ENCODE results near the gene DOCK10. TPM values are rescaled to one million over a fixed set of nuclear protein-coding genes. Genes with fewer than 3 reads are reported as not detected.

Gene DOCK10
- total and polyA plus RNA-seq, 2 donors (not counting 3 experiments of a cell fraction or from before 2014, with no cell fraction given): 5.8 to 23.0 TPM

GRCh38 chr2:224751996-224752698 is 290.1 kb downstream of the DOCK10 start:
- Histone ChIP-seq H3K4me3 (replicated peaks in 1 of 3; ENCODE audit: insufficient read depth in 1 of 3, low read depth in 1 of 3, low read length in 3 of 3) (no peak overlapping the region), H4K20me1 (replicated peaks; ENCODE audit: control insufficient read depth, extremely low read depth, insufficient read depth, low read length) (no peaks in the 10 kb centered on the region), H3K27ac (ENCODE audit: insufficient read depth, low read depth, low read length) (no peak overlapping the region), H3K36me3 (ENCODE audit: control insufficient read depth in 2 of 2, extremely low read depth in 1 of 2, insufficient read depth in 2 of 2, low read length in 2 of 2) (no peaks in the 10 kb centered on the region), H3K9ac (replicated peaks; ENCODE audit: extremely low read depth, insufficient read depth, low read length) (no peak overlapping the region), H3K4me1 (ENCODE audit: control insufficient read depth, extremely low read depth, insufficient read depth, low read length) (no peaks in the 10 kb centered on the region), H3K79me2 (ENCODE audit: control insufficient read depth, insufficient read depth, low read length) (no peaks in the 10 kb centered on the region), H3K27me3 (ENCODE audit: control insufficient read depth in 2 of 2, insufficient read depth in 2 of 2, low read length in 2 of 2) (no peaks in the 10 kb centered on the region), H2AFZ (ENCODE audit: low read depth, low read length) (no peak overlapping the region), H3K9me3 (replicated peaks; ENCODE audit: control insufficient read depth, insufficient read depth, low read length) (no peaks in the 10 kb centered on the region), H3K9me1 (replicated peaks; ENCODE audit: control insufficient read depth, extremely low read depth, insufficient read depth, low read length) (no peaks in the 10 kb centered on the region), H3K4me2 (ENCODE audit: insufficient read depth, low read length) (no peak overlapping the region)
- dilution Hi-C loops (cut with MboI; ENCODE audit: extremely low pct_ligation_motif_present, low sequenced_read_pairs): no loop called here
- ChIA-PET POLR2A (no interaction called here), CTCF (no interaction called here)
- DNase-seq (ENCODE audit: low read depth, low spot score) (no peak), FAIRE-seq (no peak)
- TF ChIP-seq POLR2AphosphoS5 (IDR thresholded peaks at IDR 0.05; ENCODE audit: insufficient read depth, low read depth, low read length) (no peak), JUN (IDR thresholded peaks at IDR 0.05; ENCODE audit: borderline replicate concordance, insufficient read depth, insufficient read length, low read depth) (no peak), MAX (IDR thresholded peaks at IDR 0.05; ENCODE audit: insufficient read depth, insufficient read length) (no peak), POLR2A (IDR thresholded peaks at IDR 0.05; ENCODE audit: low read depth, low read length) (no peak), MYC (IDR thresholded peaks at IDR 0.05; ENCODE audit: low read depth, low read length) (no peak)
- intact Hi-C loops (cut with micrococcal nuclease): no loop called here
- BruUV-seq (replicated peaks): no TSS peak

- intact Hi-C loops (cut with micrococcal nuclease) (loop anchor here (1.0 kb wide), 1 partner anchor 253 kb away; no protein-coding TSS in a partner anchor), dilution Hi-C loops (cut with MboI; ENCODE audit: extremely low pct_ligation_motif_present, low sequenced_read_pairs) (no loop called here)
- H3K9me1 ChIP-seq (replicated peaks; ENCODE audit: control insufficient read depth, extremely low read depth, insufficient read depth, low read length): no peaks in the 10 kb centered on the region
- no peak overlapping the region for H3K4me2 ChIP-seq (ENCODE audit: insufficient read depth, low read length)
- no peak overlapping the region for H3K27ac ChIP-seq (ENCODE audit: insufficient read depth, low read depth, low read length)
- DNase-seq (ENCODE audit: low read depth, low spot score): no peak
- no peak overlapping the region for H3K9ac ChIP-seq (replicated peaks; ENCODE audit: extremely low read depth, insufficient read depth, low read length)
- H3K27me3 ChIP-seq (ENCODE audit: control insufficient read depth in 2 of 2, insufficient read depth in 2 of 2, low read length in 2 of 2): no peaks in the 10 kb centered on the region
- no peaks in the 10 kb centered on the region for H3K79me2 ChIP-seq (ENCODE audit: control insufficient read depth, insufficient read depth, low read length)
- no peak overlapping the region for H3K4me3 ChIP-seq (replicated peaks in 1 of 3; ENCODE audit: insufficient read depth in 1 of 3, low read depth in 1 of 3, low read length in 3 of 3)
- BruUV-seq (replicated peaks): no TSS peak
- H3K9me3 ChIP-seq (replicated peaks; ENCODE audit: control insufficient read depth, insufficient read depth, low read length): no peaks in the 10 kb centered on the region
- H3K4me1 ChIP-seq (ENCODE audit: control insufficient read depth, extremely low read depth, insufficient read depth, low read length): no peaks in the 10 kb centered on the region
- TF ChIP-seq JUN (IDR thresholded peaks at IDR 0.05; ENCODE audit: borderline replicate concordance, insufficient read depth, insufficient read length, low read depth): no peak
- TF ChIP-seq MAX (IDR thresholded peaks at IDR 0.05; ENCODE audit: insufficient read depth, insufficient read length): no peak
- TF ChIP-seq FOS (IDR thresholded peaks at IDR 0.05; ENCODE audit: borderline replicate concordance, insufficient read depth, low read length): no peak
- TF ChIP-seq GATA2 (IDR thresholded peaks at IDR 0.05; ENCODE audit: insufficient read depth, insufficient read length, low read depth, low read length): no peak
- TF ChIP-seq EZH2 (IDR thresholded peaks at IDR 0.05; ENCODE audit: borderline replicate concordance, low read depth, low read length, severe bottlenecking): no peak
- H4K20me1 ChIP-seq (replicated peaks; ENCODE audit: control insufficient read depth, extremely low read depth, insufficient read depth, low read length): no peaks in the 10 kb centered on the region
- H3K36me3 ChIP-seq (ENCODE audit: control insufficient read depth in 2 of 2, extremely low read depth in 1 of 2, insufficient read depth in 2 of 2, low read length in 2 of 2): no peaks in the 10 kb centered on the region
- no peak for FAIRE-seq
- no peak overlapping the region for H2AFZ ChIP-seq (ENCODE audit: low read depth, low read length)
- ChIA-PET POLR2A (no interaction called here), CTCF (interaction anchor here (1.0 kb wide), 1 partner anchor 911 kb away, joined by 3 read pairs; no protein-coding TSS in a partner anchor)
These were observed 293.1 kb downstream of the DOCK10 start for GRCh38 chr2:224749136-224749535.
